ENCODE results near the gene RGS12.
A peak's percentile ranks its signal among the peaks of the same experiment; 100 is the strongest.

The RGS12 gene

DNA sequence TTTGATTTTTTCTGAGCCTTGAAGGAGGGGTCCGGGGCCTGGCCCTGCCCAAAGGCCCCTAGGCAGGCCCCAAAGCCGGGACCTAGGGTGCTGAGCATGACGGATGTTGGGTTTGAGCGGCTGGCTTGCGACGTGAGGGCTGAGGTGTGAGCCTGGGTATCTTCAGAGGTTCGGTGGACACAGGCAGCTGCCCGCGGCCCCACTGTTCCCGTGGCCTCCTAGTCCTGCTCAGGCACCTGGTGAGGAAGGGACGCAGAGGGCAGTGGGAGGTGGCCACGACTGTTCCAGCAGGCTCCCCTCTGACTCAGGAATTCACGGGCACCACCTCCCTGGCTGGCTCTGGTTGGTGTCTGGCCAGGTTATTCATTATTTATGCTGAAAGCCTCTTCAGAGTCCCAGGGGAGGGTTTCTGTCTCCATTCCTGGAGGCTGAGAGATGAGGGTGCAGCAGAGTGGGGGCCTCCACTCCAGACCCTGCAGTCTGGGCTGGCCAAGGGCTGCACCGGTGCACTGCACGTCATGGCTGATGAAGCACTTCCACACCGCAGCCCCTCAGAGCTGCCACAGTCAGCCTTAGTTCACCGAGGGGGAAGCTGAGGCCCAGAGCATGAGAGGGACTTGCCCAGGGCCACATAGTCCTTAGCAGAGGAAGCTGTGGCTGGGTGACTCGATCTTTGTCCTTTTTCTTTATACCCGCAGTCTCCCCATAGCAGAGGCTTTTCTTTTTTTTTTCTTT lies 41.7 kb upstream of the RGS12 start:
- no peaks in the 10 kb centered on the region for H3K27me3 Mint-ChIP-seq
- peaks cover 11% of the 10 kb centered on the region for H3K4me1 Mint-ChIP-seq
- no peak overlapping the region for H3K4me3 Mint-ChIP-seq
- H3K27ac Mint-ChIP-seq: no peak overlapping the region
- H3K9me3 Mint-ChIP-seq: no peaks in the 10 kb centered on the region
- DNase-seq: no peak
- peak; percentile 60 for ATAC-seq

DNA sequence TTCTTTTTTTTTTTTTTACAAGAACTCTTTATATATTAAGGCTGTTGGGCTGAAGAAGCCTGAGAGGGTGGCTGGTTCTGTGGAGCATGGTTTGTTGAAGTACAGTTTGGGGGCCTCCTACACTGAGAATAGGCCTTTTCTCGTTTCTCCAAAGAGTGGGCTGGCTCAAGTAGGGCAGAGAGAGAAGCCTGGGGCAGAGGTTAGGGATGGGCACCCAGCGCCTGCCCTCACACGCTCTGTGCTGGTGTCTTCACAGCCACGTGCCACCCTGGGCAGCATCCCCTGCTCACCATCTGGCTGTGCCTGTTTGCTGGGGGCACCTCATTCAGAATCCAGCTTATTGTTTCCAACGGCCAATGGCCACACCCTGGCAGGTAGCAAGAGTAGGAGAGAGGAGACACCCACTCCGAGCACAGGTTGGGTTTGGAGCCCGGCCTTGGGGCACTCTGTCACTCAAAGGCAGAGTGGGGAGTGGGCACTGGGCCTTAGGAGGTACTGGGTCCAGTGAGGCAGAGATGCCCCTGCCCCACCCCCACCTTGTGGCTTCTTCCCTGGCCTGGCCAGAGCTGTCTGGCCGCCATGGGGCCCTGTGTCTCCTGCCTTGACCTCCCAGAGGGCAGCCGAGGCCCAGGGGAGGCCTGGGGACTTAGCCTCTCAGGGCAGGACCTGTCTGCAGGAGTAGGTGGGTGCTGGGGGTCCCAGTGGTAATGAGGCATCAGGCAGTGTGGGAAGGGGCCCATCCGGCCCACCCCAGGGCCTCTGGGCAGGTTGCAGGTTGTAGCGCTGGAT lies 40.9 kb upstream of the RGS12 start:
- H3K27ac Mint-ChIP-seq: no peak overlapping the region
- H3K4me3 Mint-ChIP-seq: no peak overlapping the region
- no peaks in the 10 kb centered on the region for H3K27me3 Mint-ChIP-seq
- H3K9me3 Mint-ChIP-seq: no peaks in the 10 kb centered on the region
- ATAC-seq (no peak), DNase-seq (no peak)
- H3K4me1 Mint-ChIP-seq: peaks cover 11% of the 10 kb centered on the region

DNA sequence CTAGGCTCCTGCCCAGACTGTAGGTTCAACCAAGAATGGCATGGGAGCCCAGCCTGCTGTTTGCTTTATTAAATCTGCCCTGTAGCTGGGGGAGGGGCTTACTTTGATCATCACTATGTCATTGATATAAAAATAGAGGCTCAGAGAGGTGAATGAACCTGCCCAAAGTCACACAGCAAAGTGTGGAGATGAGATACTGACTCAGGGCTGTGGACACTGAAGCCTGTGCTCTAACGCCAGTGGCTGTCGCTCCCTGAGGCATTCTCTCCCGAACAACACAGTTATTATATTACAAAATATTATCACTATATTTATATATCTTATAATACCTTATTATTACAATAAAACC lies 40.4 kb upstream of the RGS12 start:
- Mint-ChIP-seq H3K9me3 (no peaks in the 10 kb centered on the region), H3K4me1 (peaks cover 11% of the 10 kb centered on the region), H3K4me3 (no peak overlapping the region), H3K27me3 (no peaks in the 10 kb centered on the region), H3K27ac (no peak overlapping the region)
- DNase-seq (no peak), ATAC-seq (no peak)

DNA sequence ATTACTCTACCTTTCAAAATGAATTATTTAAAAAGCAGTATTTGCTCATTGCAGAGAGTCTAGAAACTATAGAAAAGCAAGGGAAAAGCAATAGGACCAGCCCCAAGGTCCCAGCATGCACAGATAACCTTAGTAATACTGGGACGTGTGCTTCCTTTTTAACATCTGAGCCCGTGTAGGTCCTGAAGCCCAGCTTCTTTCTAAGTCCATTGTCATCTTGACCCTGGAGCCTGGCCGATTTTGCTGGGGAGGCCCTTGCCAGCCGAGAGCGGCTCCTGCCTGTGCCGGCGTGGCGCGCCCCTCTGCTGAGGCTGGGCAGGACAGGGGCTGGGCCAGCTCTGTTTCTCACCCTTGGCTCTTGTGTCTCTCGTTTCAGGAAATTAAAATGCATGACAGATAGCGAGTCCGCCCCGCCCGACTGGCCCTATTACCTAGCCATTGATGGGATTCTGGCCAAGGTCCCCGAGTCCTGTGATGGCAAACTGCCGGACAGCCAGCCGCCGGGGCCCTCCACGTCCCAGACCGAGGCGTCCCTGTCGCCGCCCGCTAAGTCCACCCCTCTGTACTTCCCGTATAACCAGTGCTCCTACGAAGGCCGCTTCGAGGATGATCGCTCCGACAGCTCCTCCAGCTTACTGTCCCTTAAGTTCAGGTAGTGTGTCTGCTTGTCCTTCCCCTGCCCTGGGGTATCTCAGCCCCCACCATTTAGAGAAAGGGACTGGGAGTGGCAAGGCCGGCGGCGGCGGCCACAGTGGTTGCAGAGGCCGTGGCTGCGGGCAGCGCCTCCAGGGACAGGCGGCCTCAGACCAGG lies 39.8 kb upstream of the RGS12 start:
- Mint-ChIP-seq H3K9me3 (no peaks in the 10 kb centered on the region), H3K27me3 (no peaks in the 10 kb centered on the region), H3K27ac (no peak overlapping the region), H3K4me3 (no peak overlapping the region), H3K4me1 (peaks cover 11% of the 10 kb centered on the region)
- ATAC-seq (no peak), DNase-seq (no peak)

DNA sequence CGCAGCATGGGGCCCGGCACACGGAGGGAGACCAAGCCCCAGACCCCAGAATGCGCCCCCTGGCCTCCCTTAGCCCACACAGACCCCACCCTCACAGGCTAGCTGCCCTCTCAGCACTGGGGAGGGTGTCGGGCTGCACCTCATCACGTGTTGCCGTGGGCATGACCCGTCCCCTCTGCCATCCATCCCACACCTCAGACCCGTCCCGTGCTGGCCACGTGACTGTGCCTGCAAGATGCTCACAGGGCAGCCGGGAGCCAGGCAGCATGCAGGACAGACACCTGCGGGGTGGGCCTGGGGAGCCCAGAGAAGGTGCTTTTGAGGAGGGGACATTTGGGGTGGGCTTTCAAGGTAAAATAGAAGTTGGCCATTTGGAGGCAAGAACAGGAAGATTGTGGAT lies 39.0 kb upstream of the RGS12 start:
- DNase-seq: no peak
- ATAC-seq: no peak
- Mint-ChIP-seq H3K27ac (no peak overlapping the region), H3K9me3 (no peaks in the 10 kb centered on the region), H3K27me3 (no peaks in the 10 kb centered on the region), H3K4me3 (no peak overlapping the region), H3K4me1 (peaks cover 11% of the 10 kb centered on the region)

DNA sequence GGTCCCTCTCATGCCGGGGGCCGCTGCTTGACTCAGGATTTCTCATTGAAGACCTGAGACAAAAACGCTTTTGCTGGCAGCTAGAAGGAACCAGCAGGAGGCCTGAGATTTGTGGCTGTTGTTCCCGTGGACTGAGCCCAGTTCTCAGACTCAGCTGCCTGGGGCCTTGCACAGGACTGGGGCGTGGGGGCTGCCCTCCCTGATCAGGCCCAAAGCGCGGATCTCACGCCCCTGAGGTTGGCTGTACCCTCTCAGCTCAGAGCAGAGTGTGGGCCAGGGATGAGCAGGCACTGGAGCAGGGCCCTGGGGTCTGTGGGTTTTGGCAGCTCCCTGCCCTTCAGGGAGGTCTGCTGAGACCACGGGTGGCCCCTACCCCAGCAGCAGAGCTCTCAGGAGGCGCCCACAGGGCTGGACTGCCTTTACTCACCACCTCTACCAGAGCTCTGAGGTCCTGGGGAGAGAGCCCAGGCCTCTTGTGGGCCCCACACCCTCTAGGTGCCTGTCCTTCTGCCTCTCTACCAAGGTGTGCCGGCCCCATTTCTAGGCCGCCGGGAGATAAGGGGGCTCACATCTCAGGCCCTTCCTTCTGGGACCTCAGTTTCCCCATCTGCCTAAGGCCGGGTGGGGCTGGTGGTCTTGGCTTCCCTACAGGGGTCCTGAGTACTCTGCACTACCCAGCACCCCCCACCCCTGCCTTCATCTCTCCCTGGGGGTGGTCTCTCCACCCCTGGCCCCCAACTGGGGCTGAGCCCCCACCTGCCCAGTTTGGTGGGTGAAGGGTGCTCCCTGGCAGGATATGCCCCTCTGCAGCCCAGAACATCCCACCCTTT lies 38.3 kb upstream of the RGS12 start:
- DNase-seq: no peak
- Mint-ChIP-seq H3K9me3 (no peaks in the 10 kb centered on the region), H3K27me3 (no peaks in the 10 kb centered on the region)

DNA sequence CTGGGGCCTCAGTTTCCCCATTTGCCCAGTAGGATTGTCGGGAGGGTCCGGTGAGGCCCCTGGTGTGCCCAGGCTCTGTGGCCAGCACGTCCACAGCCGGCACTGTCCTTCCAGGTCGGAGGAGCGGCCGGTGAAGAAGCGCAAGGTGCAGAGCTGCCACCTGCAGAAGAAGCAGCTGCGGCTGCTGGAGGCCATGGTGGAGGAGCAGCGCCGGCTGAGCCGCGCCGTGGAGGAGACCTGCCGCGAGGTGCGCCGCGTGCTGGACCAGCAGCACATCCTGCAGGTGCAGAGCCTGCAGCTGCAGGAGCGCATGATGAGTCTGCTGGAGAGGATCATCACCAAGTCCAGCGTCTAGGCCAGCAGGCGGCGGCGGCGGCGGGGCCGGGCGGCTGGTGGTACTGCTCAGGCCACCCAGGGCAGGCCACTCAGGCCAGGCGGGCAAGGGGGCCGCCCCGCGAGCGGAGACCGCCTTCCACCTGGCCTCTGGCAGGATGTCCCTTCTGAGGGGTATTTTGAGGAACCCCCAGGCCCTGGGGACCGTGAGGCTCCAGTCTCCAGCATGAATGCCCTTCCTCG lies 37.1 kb upstream of the RGS12 start:
- ATAC-seq (no peak), DNase-seq (no peak)
- no peak overlapping the region for H3K27ac Mint-ChIP-seq
- H3K4me1 Mint-ChIP-seq: peaks cover 11% of the 10 kb centered on the region
- no peak overlapping the region for H3K4me3 Mint-ChIP-seq
- no peaks in the 10 kb centered on the region for H3K9me3 Mint-ChIP-seq
- H3K27me3 Mint-ChIP-seq: no peaks in the 10 kb centered on the region

More for the DNA sequence above, 38.3 kb upstream of the RGS12 start:
- no peak for ATAC-seq
- Mint-ChIP-seq H3K4me1 (peaks cover 11% of the 10 kb centered on the region), H3K27ac (peak overlapping the region in 1 of 2 donors; percentile 88), H3K4me3 (no peak overlapping the region)

DNA sequence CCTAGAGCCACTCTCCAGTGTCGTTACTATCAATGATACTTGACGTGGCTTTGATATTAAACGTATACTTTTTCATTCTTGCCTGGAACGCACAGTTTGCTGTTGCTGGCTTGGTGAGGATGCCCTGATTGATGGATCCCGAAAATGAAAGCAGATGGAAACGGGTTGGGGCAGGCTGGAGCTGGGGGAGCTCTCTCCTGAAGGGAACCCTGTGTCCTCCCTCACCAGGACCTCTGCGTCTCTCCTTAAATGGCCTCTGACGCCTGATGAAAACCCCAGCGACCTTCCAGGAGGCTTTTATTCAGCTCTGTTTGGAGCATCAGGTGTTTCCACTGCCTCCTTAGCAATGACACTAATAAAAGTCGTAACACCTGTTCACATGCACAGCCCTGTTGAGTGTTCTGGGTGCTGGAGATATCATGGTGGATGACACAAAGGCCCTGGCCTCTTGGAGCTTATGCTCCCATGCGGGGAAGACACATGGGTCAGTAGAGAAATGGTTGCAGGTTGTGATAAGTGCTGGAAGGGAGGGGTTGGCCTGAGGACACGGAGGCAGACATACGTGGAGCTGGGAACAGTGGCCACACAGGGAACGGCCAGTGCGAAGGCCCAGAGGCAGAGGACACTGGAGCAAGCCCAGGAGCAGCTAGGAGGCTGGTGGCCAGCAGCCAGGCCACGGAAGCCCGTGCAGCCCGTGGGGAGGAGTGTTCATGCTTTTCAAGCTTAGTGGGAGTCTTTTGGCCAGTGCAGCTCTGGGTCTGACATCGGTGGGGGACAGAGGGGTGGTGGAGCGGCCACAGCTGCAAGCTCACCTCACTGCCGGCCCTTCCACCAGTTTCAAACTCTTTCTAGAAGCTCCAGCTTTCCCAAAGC lies 36.4 kb upstream of the RGS12 start:
- no peak for ATAC-seq
- peak overlapping the region in 1 of 2 donors; percentile 94 for H3K27ac Mint-ChIP-seq
- no peaks in the 10 kb centered on the region for H3K9me3 Mint-ChIP-seq
- no peak for DNase-seq
- no peak overlapping the region for H3K4me3 Mint-ChIP-seq
- H3K27me3 Mint-ChIP-seq: no peaks in the 10 kb centered on the region
- H3K4me1 Mint-ChIP-seq: peaks cover 5% of the 10 kb centered on the region

DNA sequence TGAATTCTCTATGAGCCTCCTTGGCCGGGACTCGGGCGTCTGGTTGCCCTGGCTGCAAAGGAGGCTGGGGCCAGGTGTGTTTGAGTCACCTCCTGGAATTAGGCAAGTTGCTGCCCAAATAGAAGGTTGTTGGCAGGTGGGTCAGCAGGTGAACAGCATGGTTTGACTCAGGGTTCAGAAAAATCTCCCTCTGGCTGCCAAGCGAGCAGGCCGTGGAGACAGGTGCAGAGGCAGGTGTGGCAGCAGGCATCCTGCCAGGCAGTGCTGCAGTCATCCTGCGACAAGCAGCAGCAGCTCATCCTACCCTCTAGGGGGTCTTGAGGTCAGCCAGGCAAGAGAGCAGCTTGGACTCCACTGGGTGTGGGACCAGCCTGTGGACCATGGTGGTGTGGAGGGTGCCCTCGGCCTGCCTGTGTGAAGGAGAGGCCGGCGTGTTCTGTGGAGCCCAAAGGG lies 35.7 kb upstream of the RGS12 start:
- Mint-ChIP-seq H3K27me3 (no peaks in the 10 kb centered on the region), H3K4me1 (no peaks in the 10 kb centered on the region), H3K4me3 (no peak overlapping the region), H3K27ac (peak overlapping the region in 1 of 2 donors; percentile 94), H3K9me3 (no peaks in the 10 kb centered on the region)
- ATAC-seq: no peak
- DNase-seq: no peak

DNA sequence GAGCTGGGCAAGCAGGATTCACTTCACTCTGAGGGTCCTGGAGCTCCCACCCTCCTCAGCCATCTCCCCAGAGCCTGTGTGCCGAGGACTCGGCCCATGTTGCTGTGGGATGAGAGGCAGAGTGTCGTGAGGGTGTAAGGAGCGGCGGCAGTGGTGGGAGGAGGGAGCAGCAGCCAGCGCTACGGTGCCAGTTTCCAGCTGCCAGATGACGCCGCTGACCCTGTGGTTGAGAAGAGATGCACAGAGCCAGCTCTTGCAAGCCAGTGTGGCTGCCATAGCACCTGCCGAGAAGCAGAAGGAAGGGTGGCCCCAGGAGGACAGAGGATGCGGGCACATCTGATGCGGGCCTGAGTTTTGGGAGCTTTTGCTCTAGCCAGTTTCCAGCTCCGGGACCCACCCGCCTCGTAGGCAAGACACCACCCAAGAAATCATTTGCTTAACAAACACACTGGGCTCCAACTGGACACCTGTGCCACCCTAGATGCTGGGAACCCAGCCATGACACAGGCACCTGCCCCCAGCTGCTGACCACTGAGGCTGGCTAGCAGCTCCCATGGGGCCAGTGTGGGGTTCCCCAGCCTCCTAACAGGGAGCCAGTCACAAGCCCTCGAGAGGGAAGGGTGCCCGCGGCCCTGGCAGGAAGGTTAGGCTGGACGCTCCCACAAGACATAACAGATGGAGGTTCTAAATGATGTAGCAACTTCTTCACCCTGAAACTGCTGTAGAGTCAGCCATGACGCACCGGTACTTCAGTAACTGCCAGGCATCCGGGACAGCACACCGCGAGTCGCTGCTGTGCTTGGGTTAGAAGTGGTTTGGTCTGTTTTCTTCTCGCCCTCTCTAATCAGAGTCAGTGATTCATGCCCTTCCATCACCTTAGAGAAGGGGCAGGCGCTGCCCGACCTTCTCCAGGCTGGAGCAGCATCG lies 35.0 kb upstream of the RGS12 start:
- ATAC-seq: no peak
- Mint-ChIP-seq H3K9me3 (no peaks in the 10 kb centered on the region), H3K27me3 (no peaks in the 10 kb centered on the region), H3K4me1 (no peaks in the 10 kb centered on the region), H3K27ac (peak overlapping the region in 1 of 2 donors; percentile 34), H3K4me3 (no peak overlapping the region)
- DNase-seq: peak in 1 of 2 donors; percentile 6

DNA sequence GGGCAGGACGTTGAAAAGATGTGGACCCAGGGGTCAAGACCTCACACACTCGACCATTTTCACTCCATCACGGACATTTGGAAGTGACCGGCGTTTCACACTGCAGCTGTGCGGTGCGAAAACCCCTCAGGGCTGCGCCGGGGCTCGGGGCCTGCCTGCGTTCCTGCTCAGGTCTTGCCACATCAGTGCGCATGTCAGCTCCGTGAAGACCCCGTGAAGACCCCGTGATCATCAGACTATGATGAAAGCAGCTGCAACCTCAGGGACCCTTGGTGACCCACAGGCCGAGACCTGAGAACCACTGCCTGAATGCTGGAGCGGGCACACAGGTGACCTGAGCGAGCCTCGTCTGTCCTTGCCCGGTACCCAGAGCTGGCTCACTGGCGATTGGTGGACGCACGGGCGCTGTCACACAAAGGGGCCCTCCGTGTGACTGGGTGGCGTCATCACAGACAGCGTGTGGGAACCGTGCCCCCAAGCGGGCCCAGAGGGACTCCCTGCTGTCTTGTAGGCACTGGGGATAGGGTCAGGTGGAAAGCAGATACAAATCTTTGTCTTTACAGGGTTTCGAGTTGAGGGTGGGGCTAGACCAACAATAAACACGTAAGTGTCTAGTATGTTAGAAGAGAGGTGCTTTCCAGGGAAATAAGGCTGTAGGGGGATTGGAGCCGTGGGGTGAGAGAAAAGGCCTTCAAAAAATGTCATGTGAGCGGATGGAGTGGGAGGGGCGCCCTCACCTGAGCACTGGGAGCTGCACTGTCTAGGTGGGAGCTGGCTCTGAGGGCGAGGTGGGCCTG lies 31.2 kb upstream of the RGS12 start:
- no peak for ATAC-seq
- Mint-ChIP-seq H3K4me1 (no peaks in the 10 kb centered on the region), H3K4me3 (no peak overlapping the region), H3K27ac (no peak overlapping the region), H3K9me3 (no peaks in the 10 kb centered on the region), H3K27me3 (no peaks in the 10 kb centered on the region)
- no peak for DNase-seq

DNA sequence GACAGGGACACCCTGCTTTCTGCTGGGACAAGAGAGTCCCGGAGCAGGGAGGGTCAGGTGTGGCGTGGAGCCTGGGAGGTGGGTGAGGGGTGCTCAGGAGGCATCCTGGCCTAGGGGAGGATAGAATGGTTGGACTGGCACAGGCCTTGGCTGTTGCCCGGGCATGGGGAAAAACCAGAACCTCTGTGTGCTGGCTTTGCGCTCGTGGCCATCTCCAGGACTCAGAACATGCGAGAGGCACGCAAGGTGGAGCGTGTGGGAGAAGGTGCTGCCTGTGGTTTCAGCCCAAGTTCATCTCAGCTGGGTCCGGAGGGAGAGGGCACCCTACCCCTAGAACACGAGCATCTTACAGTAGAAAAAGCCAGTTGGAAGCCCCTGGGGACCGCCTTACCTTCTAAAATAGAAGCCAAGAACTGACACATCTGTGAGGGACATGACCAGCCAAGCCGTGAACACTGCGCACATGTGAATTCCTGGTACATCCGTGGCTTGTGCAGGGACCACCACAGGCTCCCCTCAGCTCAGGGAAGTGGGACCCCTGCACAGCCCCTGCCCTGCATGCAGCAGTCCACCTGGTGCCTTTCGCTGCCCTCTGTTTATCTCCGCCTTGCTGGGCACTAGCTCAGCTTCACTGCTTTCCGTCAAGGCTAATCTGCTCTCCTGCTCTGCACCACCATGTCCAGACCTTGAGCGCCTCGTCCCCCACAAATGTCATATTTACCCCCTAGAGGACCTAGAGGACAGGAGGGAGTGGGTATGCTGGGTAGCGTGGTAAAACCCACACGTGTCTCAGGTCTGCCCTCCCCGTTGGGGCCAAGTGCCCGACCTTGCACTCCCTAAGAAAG lies 30.4 kb upstream of the RGS12 start:
- Mint-ChIP-seq H3K27me3 (no peaks in the 10 kb centered on the region), H3K4me1 (no peaks in the 10 kb centered on the region), H3K27ac (no peak overlapping the region), H3K4me3 (no peak overlapping the region), H3K9me3 (no peaks in the 10 kb centered on the region)
- ATAC-seq (no peak), DNase-seq (no peak)
